GM08714 (cell line): ENCODE results near the gene RANBP1.

Source experiments
- H3K4me3 ChIP-seq: fragments of 200-500 bp; sonication (Bioruptor generic); 2 replicates; pipeline ENCODE4 v1.5.1; 2014; ENCODE audit warnings: mild to moderate bottlenecking, low read length, inconsistent platforms
- ZNF274 ChIP-seq: IDR thresholded peaks from 2 replicates; pipeline ENCODE4 v1.6.1; 2012; ENCODE audit warnings: mild to moderate bottlenecking, low read depth, low read length

RANBP1 gene

GRCh38 chr22:20108757-20109230 is 7.1 kb upstream of the RANBP1 start:
- no peak overlapping the region for H3K4me3 ChIP-seq
- no peak for TF ChIP-seq ZNF274

GRCh38 chr22:20109411-20110358 is 6.2 kb upstream of the RANBP1 start:
- H3K4me3 ChIP-seq, result no peak overlapping the region
- TF ChIP-seq ZNF274, result no peak

- TF ChIP-seq ZNF274, result no peak
- no peak overlapping the region for H3K4me3 ChIP-seq
Observed at GRCh38 chr22:20110359-20110985, 5.4 kb upstream of the RANBP1 start.

- H3K4me3 ChIP-seq, result no peak overlapping the region
- TF ChIP-seq ZNF274, result no peak
Observed at GRCh38 chr22:20111045-20111688, 4.7 kb upstream of the RANBP1 start.

GRCh38 chr22:20111689-20112622 is 3.9 kb upstream of the RANBP1 start:
- H3K4me3 ChIP-seq, result no peak overlapping the region
- TF ChIP-seq ZNF274, result no peak

GRCh38 chr22:20112623-20113511 is 3.0 kb upstream of the RANBP1 start:
- H3K4me3 ChIP-seq, result no peak overlapping the region
- TF ChIP-seq ZNF274, result no peak

GRCh38 chr22:20113551-20114310 is 2.2 kb upstream of the RANBP1 start:
- no peak for TF ChIP-seq ZNF274
- no peak overlapping the region for H3K4me3 ChIP-seq

DNA sequence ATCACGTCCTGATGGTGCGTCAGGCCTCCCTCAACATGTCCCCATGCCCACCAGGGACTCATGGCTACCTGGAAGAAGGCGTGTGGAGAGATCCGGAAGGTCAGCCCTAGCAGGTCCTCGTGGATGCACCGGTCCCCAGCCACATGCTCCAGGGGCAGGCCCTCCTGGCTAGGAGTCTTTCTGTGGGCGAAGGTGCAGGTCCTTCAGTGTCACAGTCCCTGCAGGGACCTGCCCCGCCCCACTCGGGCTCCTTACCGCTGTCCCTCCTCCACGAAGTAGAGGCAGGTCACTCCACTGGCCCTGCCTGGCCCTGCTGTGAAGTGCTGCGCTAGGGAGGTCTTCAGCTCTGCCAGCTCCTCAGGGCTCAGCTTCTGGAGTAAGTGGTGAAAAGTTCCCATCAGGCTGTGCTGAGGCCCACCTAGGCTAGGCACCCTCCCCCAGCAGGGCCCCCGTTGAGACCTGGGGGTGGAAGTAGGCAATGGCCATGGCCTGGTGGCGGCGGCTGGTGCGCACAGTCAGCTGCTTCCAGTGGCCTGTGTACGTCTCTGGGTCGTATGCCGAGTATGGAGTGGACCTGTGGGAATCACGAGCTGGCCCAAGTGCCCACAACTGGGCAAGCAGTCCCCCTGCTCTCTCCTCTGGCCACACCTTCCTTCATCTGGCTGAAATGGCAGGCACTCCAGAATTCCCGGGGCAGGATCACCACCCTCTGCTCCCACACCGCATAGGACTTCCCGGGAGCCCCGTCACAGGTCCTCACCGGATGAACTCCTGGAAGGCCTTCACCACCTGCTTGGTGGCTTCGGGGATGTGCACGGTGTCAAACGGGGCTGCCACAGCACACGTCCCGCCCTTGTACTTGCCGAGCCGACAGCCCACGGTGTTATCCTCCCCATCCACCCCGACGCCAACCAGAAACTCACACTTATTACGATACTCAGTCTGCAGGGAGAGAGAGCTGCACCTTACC is 1.1 kb upstream of the RANBP1 start:
- no peak for TF ChIP-seq ZNF274
- no peak overlapping the region for H3K4me3 ChIP-seq

- peak overlapping the region; percentile 89 for H3K4me3 ChIP-seq
- no peak for TF ChIP-seq ZNF274
Observed at GRCh38 chr22:20116376-20116950, 559 bp downstream of the RANBP1 start.

- H3K4me3 ChIP-seq, result peak within 1 kb of the TSS; percentile 89
- no peak for TF ChIP-seq ZNF274
Observed at GRCh38 chr22:20116951-20117632, 1.2 kb downstream of the RANBP1 start, which contains the start of gene TRMT2A. Gene TRMT2A, minus strand, starts transcription at chr22:20117226. Its CDS starts 320 bp downstream, at chr22:20116906.
